ENCODE data around the gene SLC22A3.

SLC22A3 gene

DNA sequence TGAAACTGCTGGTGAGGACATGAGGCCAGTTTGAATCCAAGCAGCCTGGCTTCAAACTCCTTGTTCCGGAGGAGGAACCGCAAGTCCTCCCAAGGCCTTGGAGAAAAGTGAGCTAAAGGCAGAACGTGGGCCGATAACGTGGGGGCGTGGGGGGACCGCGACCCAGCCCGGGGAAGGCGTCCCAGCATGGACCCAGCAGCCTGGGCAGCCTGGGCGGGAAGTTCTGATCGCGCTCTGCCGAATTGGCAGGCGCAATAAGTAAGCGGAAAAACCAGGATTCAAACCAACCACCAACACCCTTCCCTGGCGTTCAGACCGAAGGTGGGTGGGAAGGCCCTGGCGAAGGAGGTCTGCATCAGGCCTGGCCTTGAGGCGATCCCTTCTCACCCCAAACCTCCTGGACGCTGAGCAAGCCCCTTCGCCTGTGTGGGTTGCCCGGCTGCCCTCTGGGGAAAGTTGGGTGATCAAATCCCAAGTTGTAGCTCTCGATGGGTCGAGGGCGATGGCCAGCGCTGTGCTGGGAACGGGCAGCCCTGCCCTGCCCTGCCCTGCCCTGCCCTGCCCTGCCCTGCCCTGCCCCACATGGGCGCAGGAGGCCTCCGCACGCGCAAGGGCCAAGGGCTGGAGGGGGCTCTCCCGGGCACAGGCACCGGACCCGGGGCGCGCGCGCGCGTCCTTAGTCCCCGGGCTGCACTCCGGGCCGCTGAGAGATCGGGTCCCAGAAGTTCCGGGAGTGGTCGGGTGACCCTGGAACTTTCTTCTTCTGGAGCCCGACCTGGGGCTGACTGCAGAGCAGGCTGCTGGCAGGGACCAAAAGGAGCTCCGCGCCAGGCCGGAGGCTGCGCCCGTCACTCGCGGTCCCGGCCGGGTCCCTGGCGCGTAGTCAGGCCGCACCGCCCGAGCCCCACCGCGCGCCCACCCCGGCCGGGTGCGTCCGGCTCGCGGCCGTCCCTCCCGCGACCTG lies 637 bp upstream of the SLC22A3 start:
- no peak for TF ChIP-seq CTCF (IDR thresholded peaks at IDR 0.05; ENCODE audit: low read length, missing control alignments)
- no peak for DNase-seq (ENCODE audit: low read depth)
- H3K4me3 ChIP-seq (replicated peaks; ENCODE audit: low read depth, low read length) = no peak overlapping the region

- peak overlapping the region; percentile 68 for H3K4me3 ChIP-seq (replicated peaks; ENCODE audit: low read depth, low read length)
- DNase-seq (ENCODE audit: low read depth) = no peak
- no peak for TF ChIP-seq CTCF (IDR thresholded peaks at IDR 0.05; ENCODE audit: low read length, missing control alignments)
Measured at GRCh38 chr6:160349020-160349441, 853 bp downstream of the SLC22A3 start.

- no peak for TF ChIP-seq CTCF (IDR thresholded peaks at IDR 0.05; ENCODE audit: low read length, missing control alignments)
- DNase-seq (ENCODE audit: low read depth) = peak; percentile 15
- H3K4me3 ChIP-seq (replicated peaks; ENCODE audit: low read depth, low read length) = peak overlapping the region; percentile 68
Measured at GRCh38 chr6:160349814-160350350, 1.7 kb downstream of the SLC22A3 start.

- H3K4me3 ChIP-seq (replicated peaks; ENCODE audit: low read depth, low read length) = no peak overlapping the region
- no peak for DNase-seq (ENCODE audit: low read depth)
- TF ChIP-seq CTCF (IDR thresholded peaks at IDR 0.05; ENCODE audit: low read length, missing control alignments) = no peak
Measured at GRCh38 chr6:160353950-160354496, 5.8 kb downstream of the SLC22A3 start.

GRCh38 chr6:160355001-160355400 lies 6.8 kb downstream of the SLC22A3 start:
- H3K4me3 ChIP-seq (replicated peaks; ENCODE audit: low read depth, low read length) = no peak overlapping the region
- DNase-seq (ENCODE audit: low read depth) = peak; percentile 85
- no peak for TF ChIP-seq CTCF (IDR thresholded peaks at IDR 0.05; ENCODE audit: low read length, missing control alignments)

GRCh38 chr6:160356074-160356744 lies 8.0 kb downstream of the SLC22A3 start:
- no peak overlapping the region for H3K4me3 ChIP-seq (replicated peaks; ENCODE audit: low read depth, low read length)
- no peak for TF ChIP-seq CTCF (IDR thresholded peaks at IDR 0.05; ENCODE audit: low read length, missing control alignments)
- DNase-seq (ENCODE audit: low read depth) = no peak

All from fibroblast of pulmonary artery (primary cell).